SK-N-MC (cell line): ENCODE results near the gene SRPK3.

ENCODE experiments used
- EZH2 ChIP-seq: fragments of 200-600 bp; sonication (generic); IDR thresholded peaks from one replicate; pipeline ENCODE4 v1.6.1; 2017; ENCODE audit warnings: antibody characterized with exemption
- POLR2AphosphoS5 ChIP-seq: IDR thresholded peaks from 2 replicates; pipeline ENCODE4 v1.6.1; 2012; ENCODE audit warnings: mild to moderate bottlenecking, low read depth, low read length, borderline replicate concordance

DNA sequence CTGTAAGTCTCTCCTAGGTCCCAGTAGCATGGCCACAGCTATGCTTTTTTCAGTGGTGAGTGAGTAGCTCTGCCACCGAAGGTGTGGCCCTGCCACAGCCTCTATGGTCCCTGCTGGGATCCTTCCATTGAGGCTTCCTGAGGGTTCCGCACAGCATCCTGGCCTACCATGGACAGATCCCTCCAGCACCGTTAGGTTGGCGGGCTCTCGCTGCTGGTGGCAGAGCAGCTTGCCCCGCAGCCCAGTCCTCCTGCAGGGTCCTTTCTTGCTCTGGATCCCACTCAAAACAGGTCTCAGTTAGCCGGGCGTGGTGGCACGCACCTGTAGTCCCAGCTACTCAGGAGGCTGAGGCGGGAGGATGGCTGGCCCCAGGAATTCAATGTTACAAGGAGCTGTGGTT, 51.9 kb downstream of the SRPK3 start:
- no peak for TF ChIP-seq EZH2
- no peak for TF ChIP-seq POLR2AphosphoS5
